22Rv1 (cell line): ENCODE results near the gene AS3MT.

Experiments
- ZFX ChIP-seq: fragments of 450-650 bp; IDR thresholded peaks from 2 replicates; pipeline ENCODE4 v1.6.1; 2017; ENCODE audit warnings: antibody characterized with exemption, borderline replicate concordance
- TF ChIP-seq, protein P1 (sequence below): fragments of 450-650 bp; IDR thresholded peaks from 2 replicates; pipeline ENCODE4 v1.5.1; 2017; ENCODE audit warnings: mild to moderate bottlenecking

GRCh38 chr10:102919992-102920739 lies 50.9 kb downstream of the AS3MT start:
- TF ChIP-seq, protein P1, sequence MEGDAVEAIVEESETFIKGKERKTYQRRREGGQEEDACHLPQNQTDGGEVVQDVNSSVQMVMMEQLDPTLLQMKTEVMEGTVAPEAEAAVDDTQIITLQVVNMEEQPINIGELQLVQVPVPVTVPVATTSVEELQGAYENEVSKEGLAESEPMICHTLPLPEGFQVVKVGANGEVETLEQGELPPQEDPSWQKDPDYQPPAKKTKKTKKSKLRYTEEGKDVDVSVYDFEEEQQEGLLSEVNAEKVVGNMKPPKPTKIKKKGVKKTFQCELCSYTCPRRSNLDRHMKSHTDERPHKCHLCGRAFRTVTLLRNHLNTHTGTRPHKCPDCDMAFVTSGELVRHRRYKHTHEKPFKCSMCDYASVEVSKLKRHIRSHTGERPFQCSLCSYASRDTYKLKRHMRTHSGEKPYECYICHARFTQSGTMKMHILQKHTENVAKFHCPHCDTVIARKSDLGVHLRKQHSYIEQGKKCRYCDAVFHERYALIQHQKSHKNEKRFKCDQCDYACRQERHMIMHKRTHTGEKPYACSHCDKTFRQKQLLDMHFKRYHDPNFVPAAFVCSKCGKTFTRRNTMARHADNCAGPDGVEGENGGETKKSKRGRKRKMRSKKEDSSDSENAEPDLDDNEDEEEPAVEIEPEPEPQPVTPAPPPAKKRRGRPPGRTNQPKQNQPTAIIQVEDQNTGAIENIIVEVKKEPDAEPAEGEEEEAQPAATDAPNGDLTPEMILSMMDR: no peak
- no peak for TF ChIP-seq ZFX
